BLaER1 (cell line): Measurements from ENCODE around the gene AMMECR1L.

ENCODE experiments used
- H3K27ac ChIP-seq: shearing (Covaris generic); formaldehyde crosslinking; 2 replicates; pipeline ENCODE4 v1.8.1; 2022
- H3K27me3 ChIP-seq: shearing (Covaris generic); formaldehyde crosslinking; 2 replicates; pipeline ENCODE4 v1.8.1; 2022
- H3K36me3 ChIP-seq: shearing (Covaris generic); formaldehyde crosslinking; 2 replicates; pipeline ENCODE4 v1.8.1; 2022
- H3K4me1 ChIP-seq: shearing (Covaris generic); formaldehyde crosslinking; 2 replicates; pipeline ENCODE4 v1.8.1; 2022
- H3K4me2 ChIP-seq: shearing (Covaris generic); formaldehyde crosslinking; 2 replicates; pipeline ENCODE4 v1.8.1; 2022
- H3K4me3 ChIP-seq: shearing (Covaris generic); formaldehyde crosslinking; 2 replicates; pipeline ENCODE4 v1.8.1; 2022
- H3K9ac ChIP-seq: shearing (Covaris generic); formaldehyde crosslinking; 2 replicates; pipeline ENCODE4 v1.8.1; 2022
- H3K9me3 ChIP-seq: shearing (Covaris generic); formaldehyde crosslinking; 2 replicates; pipeline ENCODE4 v1.8.1; 2022
- H4K20me1 ChIP-seq: shearing (Covaris generic); formaldehyde crosslinking; 2 replicates; pipeline ENCODE4 v1.8.1; 2022
- Cebpa-rat ChIP-seq: shearing (Covaris generic); IDR thresholded peaks from 2 replicates; pipeline ENCODE4 v1.8.1; 2022

AMMECR1L gene

DNA sequence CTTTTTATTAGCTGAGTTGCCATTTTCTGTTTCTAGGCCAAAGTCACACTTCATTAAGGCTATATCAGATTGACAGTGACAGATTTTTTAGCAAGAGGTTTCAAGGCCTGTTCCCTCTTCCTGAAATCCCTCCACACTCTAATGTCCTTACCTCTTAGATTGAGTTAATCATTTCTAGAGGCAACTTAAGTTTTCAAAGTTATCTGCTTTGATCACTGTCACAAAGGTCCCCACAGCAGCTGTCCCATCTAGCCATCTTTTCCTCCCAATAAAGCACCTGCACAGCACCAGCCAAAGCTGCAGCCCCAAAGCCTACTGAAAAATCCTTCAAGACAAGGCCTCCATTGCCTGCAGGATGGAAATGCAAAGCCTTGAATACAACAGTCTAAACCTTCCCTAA is 13.4 kb downstream of the AMMECR1L start:
- H3K4me2 ChIP-seq: peak overlapping the region; percentile 11; the same call in 1 of the 2 replicates
- H3K9me3 ChIP-seq: no peaks in the 10 kb centered on the region
- no peak overlapping the region for H3K27ac ChIP-seq
- H3K9ac ChIP-seq: no peak overlapping the region
- peaks cover 80% of the 10 kb centered on the region for H4K20me1 ChIP-seq
- no peak for TF ChIP-seq Cebpa-rat
- no peak overlapping the region for H3K4me3 ChIP-seq
- H3K36me3 ChIP-seq: peaks cover 74% of the 10 kb centered on the region
- no peaks in the 10 kb centered on the region for H3K27me3 ChIP-seq
- H3K4me1 ChIP-seq: peaks cover 50% of the 10 kb centered on the region

GRCh38 chr2:127865926-127866325 is 19.8 kb downstream of the AMMECR1L start:
- Histone ChIP-seq H3K27ac (no peak overlapping the region), H3K27me3 (no peaks in the 10 kb centered on the region), H3K4me3 (no peak overlapping the region), H4K20me1 (peaks cover 68% of the 10 kb centered on the region), H3K4me1 (peaks cover 8% of the 10 kb centered on the region), H3K9me3 (no peaks in the 10 kb centered on the region), H3K36me3 (peaks cover 89% of the 10 kb centered on the region), H3K9ac (no peak overlapping the region), H3K4me2 (no peak overlapping the region)
- no peak for TF ChIP-seq Cebpa-rat

DNA sequence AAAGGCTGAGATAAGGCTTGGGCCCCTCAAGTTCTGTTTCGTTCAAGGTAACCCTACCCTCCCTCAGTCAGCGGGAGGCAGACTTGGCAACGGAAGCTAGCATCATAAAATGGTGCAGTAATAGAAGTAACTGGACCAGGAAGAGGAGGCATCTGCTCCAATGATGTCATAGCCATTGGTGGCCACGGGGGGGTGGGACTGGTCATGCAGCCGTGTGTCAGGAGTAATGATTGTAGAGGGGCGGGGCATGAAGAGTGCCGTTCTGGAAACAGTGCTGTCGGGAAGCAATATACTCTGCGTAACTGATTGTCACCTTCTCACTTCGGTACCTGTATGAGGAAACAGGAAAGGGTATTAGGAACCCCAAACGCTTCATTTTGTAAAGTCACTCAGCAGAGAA is 20.9 kb downstream of the AMMECR1L start:
- Histone ChIP-seq H3K4me2 (no peak overlapping the region), H3K4me3 (no peak overlapping the region), H3K9me3 (no peaks in the 10 kb centered on the region), H3K9ac (no peak overlapping the region), H3K27me3 (no peaks in the 10 kb centered on the region), H3K27ac (no peak overlapping the region), H3K4me1 (peaks cover 15% of the 10 kb centered on the region), H3K36me3 (peaks cover 79% of the 10 kb centered on the region), H4K20me1 (peaks cover 58% of the 10 kb centered on the region)
- TF ChIP-seq Cebpa-rat: no peak

- no peak overlapping the region for H3K27ac ChIP-seq
- H3K4me2 ChIP-seq: no peak overlapping the region
- peaks cover 16% of the 10 kb centered on the region for H3K4me1 ChIP-seq
- H3K9ac ChIP-seq: no peak overlapping the region
- H3K9me3 ChIP-seq: no peaks in the 10 kb centered on the region
- H4K20me1 ChIP-seq: peaks cover 54% of the 10 kb centered on the region
- no peaks in the 10 kb centered on the region for H3K27me3 ChIP-seq
- no peak overlapping the region for H3K4me3 ChIP-seq
- no peak for TF ChIP-seq Cebpa-rat
- H3K36me3 ChIP-seq: peaks cover 52% of the 10 kb centered on the region
These were observed 23.5 kb downstream of the AMMECR1L start for GRCh38 chr2:127862228-127862627.

DNA sequence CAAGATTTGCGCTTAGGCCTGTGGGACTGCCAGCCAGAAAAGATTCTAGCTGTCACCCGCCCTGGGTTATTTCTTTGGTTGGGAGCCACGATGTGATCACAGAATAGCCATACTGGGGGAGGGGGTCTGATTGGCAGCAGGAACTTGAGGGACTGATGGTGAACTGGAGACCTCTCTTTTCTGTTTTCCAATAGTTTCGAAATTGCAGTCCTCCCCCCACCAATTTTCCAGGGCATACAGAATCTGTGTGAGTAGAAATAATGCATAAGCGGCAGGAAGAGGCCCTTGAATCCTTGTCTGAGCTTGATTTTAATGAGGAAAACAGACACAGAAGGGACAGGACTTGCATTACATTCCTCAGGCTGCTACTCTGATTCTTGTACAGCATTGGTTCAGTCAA is 25.6 kb downstream of the AMMECR1L start:
- Histone ChIP-seq H3K27ac (no peak overlapping the region), H3K4me2 (no peak overlapping the region), H3K4me3 (no peak overlapping the region), H3K36me3 (peaks cover 38% of the 10 kb centered on the region), H4K20me1 (peaks cover 55% of the 10 kb centered on the region), H3K4me1 (peaks cover 37% of the 10 kb centered on the region), H3K9me3 (no peaks in the 10 kb centered on the region), H3K27me3 (no peaks in the 10 kb centered on the region), H3K9ac (no peak overlapping the region)
- TF ChIP-seq Cebpa-rat: no peak

DNA sequence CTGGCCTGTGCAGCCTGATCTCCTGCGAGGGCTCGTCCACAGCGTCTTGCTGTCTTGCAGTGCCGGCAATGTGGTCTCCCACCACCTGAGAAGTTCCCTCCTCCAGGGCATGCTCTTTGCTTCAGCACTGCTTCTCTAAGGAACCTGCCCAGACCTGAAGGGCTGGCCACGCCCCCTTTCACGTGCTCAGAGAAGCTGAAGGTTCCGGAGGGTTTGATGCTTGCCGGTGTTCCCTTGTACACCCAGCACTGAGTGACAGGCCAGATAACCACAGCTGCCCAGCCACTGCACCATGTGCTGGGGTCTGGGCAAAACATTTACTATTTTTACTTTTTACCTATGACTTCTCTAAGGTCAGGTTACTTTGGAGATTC is 26.1 kb downstream of the AMMECR1L start:
- no peak overlapping the region for H3K4me3 ChIP-seq
- no peak overlapping the region for H3K9ac ChIP-seq
- no peak overlapping the region for H3K4me2 ChIP-seq
- H4K20me1 ChIP-seq: peaks cover 59% of the 10 kb centered on the region
- peaks cover 38% of the 10 kb centered on the region for H3K36me3 ChIP-seq
- no peak overlapping the region for H3K27ac ChIP-seq
- TF ChIP-seq Cebpa-rat: no peak
- H3K4me1 ChIP-seq: peaks cover 41% of the 10 kb centered on the region
- no peaks in the 10 kb centered on the region for H3K9me3 ChIP-seq
- H3K27me3 ChIP-seq: no peaks in the 10 kb centered on the region

GRCh38 chr2:127857265-127857808 is 28.4 kb downstream of the AMMECR1L start:
- no peak for TF ChIP-seq Cebpa-rat

DNA sequence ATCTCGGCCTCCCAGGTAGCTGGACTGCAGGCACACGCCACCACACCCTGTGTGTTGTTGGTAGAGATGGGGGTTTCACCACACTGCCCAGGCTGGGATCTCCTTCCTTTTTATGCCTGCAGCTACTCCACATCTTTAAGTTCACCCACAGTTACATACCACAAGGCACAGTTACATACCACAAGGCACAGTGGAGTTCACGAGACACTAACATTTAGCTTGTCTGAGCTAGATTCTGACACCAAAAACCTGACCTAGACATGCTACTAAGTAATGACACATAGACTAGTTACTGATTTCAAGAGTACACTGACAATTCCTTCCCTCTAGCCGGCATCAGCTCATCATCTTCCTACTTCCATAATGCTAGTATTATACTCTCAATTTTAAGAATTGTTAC is 32.1 kb downstream of the AMMECR1L start:
- peaks cover 35% of the 10 kb centered on the region for H3K4me1 ChIP-seq
- H3K4me3 ChIP-seq: no peak overlapping the region
- H3K36me3 ChIP-seq: peaks cover 64% of the 10 kb centered on the region
- H3K27ac ChIP-seq: no peak overlapping the region
- no peaks in the 10 kb centered on the region for H3K9me3 ChIP-seq
- no peak for TF ChIP-seq Cebpa-rat
- H3K27me3 ChIP-seq: no peaks in the 10 kb centered on the region
- H3K4me2 ChIP-seq: no peak overlapping the region
- H4K20me1 ChIP-seq: peaks cover 88% of the 10 kb centered on the region
- H3K9ac ChIP-seq: no peak overlapping the region

More at GRCh38 chr2:127857265-127857808, 28.4 kb downstream of the AMMECR1L start:
- H4K20me1 ChIP-seq: peaks cover 59% of the 10 kb centered on the region
- no peaks in the 10 kb centered on the region for H3K9me3 ChIP-seq
- H3K27ac ChIP-seq: peak overlapping the region; percentile 97
- peak overlapping the region; percentile 96 for H3K4me3 ChIP-seq
- peak overlapping the region; percentile 98 for H3K9ac ChIP-seq
- peak overlapping the region; percentile 90 for H3K4me2 ChIP-seq
- H3K36me3 ChIP-seq: peaks cover 30% of the 10 kb centered on the region
- H3K4me1 ChIP-seq: peaks cover 46% of the 10 kb centered on the region
- H3K27me3 ChIP-seq: no peaks in the 10 kb centered on the region

DNA sequence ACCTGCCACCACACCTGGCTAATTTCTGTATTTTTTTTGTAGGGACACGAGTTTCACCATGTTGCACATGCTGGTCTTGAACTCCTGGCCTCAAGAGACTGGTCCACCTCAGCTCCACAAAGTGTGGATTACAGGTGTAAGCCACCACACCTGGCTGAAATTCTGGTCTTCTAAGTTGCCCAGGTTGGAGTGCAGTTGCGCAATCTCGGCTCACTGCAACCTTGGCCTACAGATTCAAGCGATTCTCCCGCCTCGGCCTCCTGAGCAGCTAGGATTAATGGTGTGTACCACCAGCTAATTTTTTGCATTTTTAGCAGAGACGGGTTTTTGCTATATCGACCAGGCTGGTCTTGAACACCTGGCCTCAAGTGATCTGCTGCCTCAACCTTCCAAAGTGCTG is 33.4 kb downstream of the AMMECR1L start:
- peak; percentile 92 for TF ChIP-seq Cebpa-rat
- no peak overlapping the region for H3K4me2 ChIP-seq
- H3K27me3 ChIP-seq: no peaks in the 10 kb centered on the region
- H4K20me1 ChIP-seq: peaks cover 97% of the 10 kb centered on the region
- H3K9ac ChIP-seq: no peak overlapping the region
- no peak overlapping the region for H3K4me3 ChIP-seq
- H3K27ac ChIP-seq: no peak overlapping the region
- H3K9me3 ChIP-seq: no peaks in the 10 kb centered on the region
- peaks cover 76% of the 10 kb centered on the region for H3K36me3 ChIP-seq
- H3K4me1 ChIP-seq: peaks cover 30% of the 10 kb centered on the region

- H3K27ac ChIP-seq: no peak overlapping the region
- no peak for TF ChIP-seq Cebpa-rat
- H4K20me1 ChIP-seq: peaks cover 93% of the 10 kb centered on the region
- no peak overlapping the region for H3K9ac ChIP-seq
- peaks cover 87% of the 10 kb centered on the region for H3K36me3 ChIP-seq
- H3K27me3 ChIP-seq: no peaks in the 10 kb centered on the region
- H3K4me2 ChIP-seq: no peak overlapping the region
- H3K4me1 ChIP-seq: no peaks in the 10 kb centered on the region
- H3K9me3 ChIP-seq: no peaks in the 10 kb centered on the region
- H3K4me3 ChIP-seq: no peak overlapping the region
These were observed 37.8 kb downstream of the AMMECR1L start for GRCh38 chr2:127847931-127848330.

GRCh38 chr2:127844973-127845372 is 40.8 kb downstream of the AMMECR1L start:
- Histone ChIP-seq H3K27me3 (no peaks in the 10 kb centered on the region), H3K9me3 (no peaks in the 10 kb centered on the region), H3K4me3 (no peak overlapping the region), H3K4me1 (no peaks in the 10 kb centered on the region), H4K20me1 (peaks cover 71% of the 10 kb centered on the region), H3K9ac (no peak overlapping the region), H3K36me3 (peaks cover 58% of the 10 kb centered on the region), H3K27ac (no peak overlapping the region), H3K4me2 (no peak overlapping the region)
- no peak for TF ChIP-seq Cebpa-rat
